Vagina (tissue), 2 donors: ENCODE results near the gene ERC2. TPM values are rescaled to one million over a fixed set of nuclear protein-coding genes. Genes with fewer than 3 reads are reported as not detected.

Experiments used
- DNase-seq, 2 donors: peaks; one replicate each; pipeline ENCODE4 v3.0.0-alpha.2; 2017; ENCODE audit errors: extremely low spot score in 2 of 2
- H3K27ac ChIP-seq: fragments of 200-600 bp; sonication (generic); one replicate; pipeline ENCODE4 v1.5.1; 2019
- H3K27me3 ChIP-seq: fragments of 200-600 bp; sonication (generic); one replicate; pipeline ENCODE4 v1.5.1; 2019
- H3K36me3 ChIP-seq, 2 donors: fragments of 200-600 bp; sonication (generic); one replicate each; pipeline ENCODE4 v1.5.1; 2017 to 2019
- H3K4me1 ChIP-seq: fragments of 200-600 bp; sonication (generic); one replicate; pipeline ENCODE4 v1.5.1; 2019
- H3K4me3 ChIP-seq, 2 donors: fragments of 200-600 bp; sonication (generic); 1 replicate in 1 of 2; 2 replicates in 1 of 2; pipeline ENCODE4 v1.5.1; 2016 to 2019
- H3K9me3 ChIP-seq: fragments of 200-600 bp; sonication (generic); one replicate; pipeline ENCODE4 v1.5.1; 2019
- POLR2A ChIP-seq, 2 donors: fragments of 450-650 bp; IDR thresholded peaks; one replicate each; pipeline ENCODE4 v1.6.1; 2017; ENCODE audit warnings: antibody characterized with exemption in 2 of 2, mild to moderate bottlenecking in 2 of 2, moderate library complexity in 2 of 2
- POLR2AphosphoS5 ChIP-seq, 2 donors: sonication (generic); formaldehyde crosslinking; IDR thresholded peaks; one replicate each; pipeline ENCODE4 v1.9.0; 2017; ENCODE audit warnings: antibody characterized with exemption in 2 of 2, mild to moderate bottlenecking in 2 of 2, low read depth in 1 of 2; ENCODE audit not compliant: insufficient read depth in 1 of 2
- intact Hi-C: fragments of 100-400 bp; cut with DNase I; formaldehyde crosslinking; loops from one replicate; pipeline ENCODE4 v1.15.1; 2023
- total RNA-seq: library from RNA; depleted of rRNA; stranded (reverse); fragments of >200 nt; gene quantifications from one replicate; pipeline ENCODE4 v1.2.3, GENCODE V29; 2016
- TF ChIP-seq, protein P1 (sequence below), 3 experiments: fragments of 450-650 bp in 2 of 3; fragments of 200-600 bp in 1 of 3; sonication (generic) in 1 of 3; IDR thresholded peaks; one replicate each; pipeline ENCODE4 v1.5.1; 2017 to 2019; ENCODE audit warnings: antibody characterized with exemption in 3 of 3, mild to moderate bottlenecking in 2 of 3, moderate library complexity in 2 of 3

ERC2 gene
- total RNA-seq, 1 donor from 2014 or later, result 1.2 TPM

DNA sequence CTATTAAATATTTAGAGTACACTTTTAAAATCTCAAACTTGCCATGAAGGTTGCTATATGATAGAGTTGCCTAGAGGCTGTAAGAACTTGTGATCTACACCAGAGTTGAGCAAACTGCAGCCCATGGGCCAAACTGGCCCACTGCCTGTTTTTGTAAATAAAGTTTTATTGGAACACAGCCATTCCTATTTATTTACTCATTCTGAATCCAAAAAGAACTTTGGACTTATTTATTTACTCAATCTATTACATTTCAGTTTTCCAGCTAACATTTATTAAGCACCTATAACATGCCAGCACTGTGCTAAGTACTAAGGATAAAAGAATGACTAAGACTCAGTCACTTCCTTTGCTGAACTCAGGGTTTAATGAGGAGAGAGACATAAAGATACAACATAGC, 403.6 kb downstream of the ERC2 start:
- no peak overlapping the region for H3K4me3 ChIP-seq
- H3K4me1 ChIP-seq, result no peaks in the 10 kb centered on the region
- H3K36me3 ChIP-seq, result no peaks in the 10 kb centered on the region
- intact Hi-C loops, result no loop called here
- H3K27me3 ChIP-seq, result no peaks in the 10 kb centered on the region
- DNase-seq, result no peak
- no peaks in the 10 kb centered on the region for H3K9me3 ChIP-seq
- TF ChIP-seq POLR2AphosphoS5 (IDR thresholded peaks at IDR 0.05; ENCODE audit: insufficient read depth in 1 of 2, low read depth in 1 of 2), result no peak
- TF ChIP-seq, protein P1, sequence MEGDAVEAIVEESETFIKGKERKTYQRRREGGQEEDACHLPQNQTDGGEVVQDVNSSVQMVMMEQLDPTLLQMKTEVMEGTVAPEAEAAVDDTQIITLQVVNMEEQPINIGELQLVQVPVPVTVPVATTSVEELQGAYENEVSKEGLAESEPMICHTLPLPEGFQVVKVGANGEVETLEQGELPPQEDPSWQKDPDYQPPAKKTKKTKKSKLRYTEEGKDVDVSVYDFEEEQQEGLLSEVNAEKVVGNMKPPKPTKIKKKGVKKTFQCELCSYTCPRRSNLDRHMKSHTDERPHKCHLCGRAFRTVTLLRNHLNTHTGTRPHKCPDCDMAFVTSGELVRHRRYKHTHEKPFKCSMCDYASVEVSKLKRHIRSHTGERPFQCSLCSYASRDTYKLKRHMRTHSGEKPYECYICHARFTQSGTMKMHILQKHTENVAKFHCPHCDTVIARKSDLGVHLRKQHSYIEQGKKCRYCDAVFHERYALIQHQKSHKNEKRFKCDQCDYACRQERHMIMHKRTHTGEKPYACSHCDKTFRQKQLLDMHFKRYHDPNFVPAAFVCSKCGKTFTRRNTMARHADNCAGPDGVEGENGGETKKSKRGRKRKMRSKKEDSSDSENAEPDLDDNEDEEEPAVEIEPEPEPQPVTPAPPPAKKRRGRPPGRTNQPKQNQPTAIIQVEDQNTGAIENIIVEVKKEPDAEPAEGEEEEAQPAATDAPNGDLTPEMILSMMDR (IDR thresholded peaks at IDR 0.05), result no peak
- no peak for TF ChIP-seq POLR2A (IDR thresholded peaks at IDR 0.05)
- no peak overlapping the region for H3K27ac ChIP-seq

GRCh38 chr3:56061279-56061626, 407.0 kb downstream of the ERC2 start:
- Histone ChIP-seq H3K27ac (no peak overlapping the region), H3K27me3 (no peaks in the 10 kb centered on the region), H3K9me3 (no peaks in the 10 kb centered on the region), H3K4me3 (no peak overlapping the region), H3K4me1 (no peaks in the 10 kb centered on the region), H3K36me3 (no peaks in the 10 kb centered on the region)
- DNase-seq, result no peak
- TF ChIP-seq POLR2AphosphoS5 (IDR thresholded peaks at IDR 0.05; ENCODE audit: insufficient read depth in 1 of 2, low read depth in 1 of 2), result peak in 1 of 2 donors; percentile 19
- TF ChIP-seq, protein P1 (IDR thresholded peaks at IDR 0.05), result no peak
- intact Hi-C loops, result no loop called here

GRCh38 chr3:56060521-56061278, 407.6 kb downstream of the ERC2 start:
- no peak for DNase-seq
- no peak for TF ChIP-seq POLR2AphosphoS5 (IDR thresholded peaks at IDR 0.05; ENCODE audit: insufficient read depth in 1 of 2, low read depth in 1 of 2)
- H3K27me3 ChIP-seq, result no peaks in the 10 kb centered on the region
- no peak overlapping the region for H3K4me3 ChIP-seq
- H3K27ac ChIP-seq, result no peak overlapping the region
- H3K9me3 ChIP-seq, result no peaks in the 10 kb centered on the region
- intact Hi-C loops, result no loop called here
- no peaks in the 10 kb centered on the region for H3K36me3 ChIP-seq
- H3K4me1 ChIP-seq, result no peaks in the 10 kb centered on the region

DNA sequence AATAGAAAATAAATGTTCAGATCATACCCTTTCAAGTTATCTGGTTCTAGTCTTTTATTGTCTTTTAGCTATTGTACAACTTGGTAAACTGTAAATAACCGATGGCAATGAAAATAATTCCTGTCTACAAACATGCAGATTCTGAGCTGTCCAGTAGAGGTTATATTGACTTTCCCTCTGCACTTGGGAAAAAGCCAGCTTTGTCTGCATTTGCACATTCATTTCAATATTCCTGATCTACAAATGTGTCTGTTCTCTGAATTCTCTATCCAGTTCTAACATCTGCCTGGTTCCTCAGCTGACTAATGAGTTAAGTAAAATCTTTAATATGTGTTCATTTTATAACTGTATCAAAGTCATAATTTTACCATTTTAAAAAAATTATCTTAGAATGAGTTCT, 408.5 kb downstream of the ERC2 start:
- TF ChIP-seq, protein P1 (IDR thresholded peaks at IDR 0.05), result no peak
- TF ChIP-seq POLR2AphosphoS5 (IDR thresholded peaks at IDR 0.05; ENCODE audit: insufficient read depth in 1 of 2, low read depth in 1 of 2) (no peak), POLR2A (IDR thresholded peaks at IDR 0.05) (no peak)
- no peaks in the 10 kb centered on the region for H3K27me3 ChIP-seq
- intact Hi-C loops, result no loop called here
- H3K4me1 ChIP-seq, result no peaks in the 10 kb centered on the region
- no peaks in the 10 kb centered on the region for H3K36me3 ChIP-seq
- no peak for DNase-seq
- no peaks in the 10 kb centered on the region for H3K9me3 ChIP-seq
- no peak overlapping the region for H3K4me3 ChIP-seq
- H3K27ac ChIP-seq, result no peak overlapping the region

- intact Hi-C loops, result no loop called here
- H3K27ac ChIP-seq, result no peak overlapping the region
- H3K4me1 ChIP-seq, result no peaks in the 10 kb centered on the region
- TF ChIP-seq POLR2A (IDR thresholded peaks at IDR 0.05) (no peak), POLR2AphosphoS5 (IDR thresholded peaks at IDR 0.05; ENCODE audit: insufficient read depth in 1 of 2, low read depth in 1 of 2) (no peak)
- TF ChIP-seq, protein P1 (IDR thresholded peaks at IDR 0.05), result no peak
- H3K36me3 ChIP-seq, result no peaks in the 10 kb centered on the region
- DNase-seq, result no peak
- no peaks in the 10 kb centered on the region for H3K27me3 ChIP-seq
- no peak overlapping the region for H3K4me3 ChIP-seq
- no peaks in the 10 kb centered on the region for H3K9me3 ChIP-seq
Measured at GRCh38 chr3:56055951-56056350, 412.3 kb downstream of the ERC2 start.
